ENCODE measurements around the gene MGAT5B. TPM values are rescaled to one million over a fixed set of nuclear protein-coding genes. Genes with fewer than 3 reads are reported as not detected.

MGAT5B gene
- total RNA-seq, 1 experiment from 2014 or later = 4.4 TPM

GRCh38 chr17:76994237-76994637 is 126.0 kb downstream of the MGAT5B start:
- H3K9ac ChIP-seq (ENCODE audit: low read length) = no peak overlapping the region
- TF ChIP-seq RAD21 (IDR thresholded peaks at IDR 0.05; ENCODE audit: low read depth) = no peak
- TF ChIP-seq JUND (IDR thresholded peaks at IDR 0.05) = no peak
- no peak for TF ChIP-seq POLR2AphosphoS5 (IDR thresholded peaks at IDR 0.05; ENCODE audit: low read depth, low read length)
- no peak for TF ChIP-seq MAX (IDR thresholded peaks at IDR 0.05)
- no peak for TF ChIP-seq SIN3A (IDR thresholded peaks at IDR 0.05; ENCODE audit: low read depth)
- no peak for TF ChIP-seq SRF (IDR thresholded peaks at IDR 0.05; ENCODE audit: low read depth)
- TF ChIP-seq EZH2 (IDR thresholded peaks at IDR 0.05) = no peak
- no peak for TF ChIP-seq REST (IDR thresholded peaks at IDR 0.05; ENCODE audit: low read depth)
- no peak for TF ChIP-seq ATF3 (IDR thresholded peaks at IDR 0.05)
- TF ChIP-seq YY1 (IDR thresholded peaks at IDR 0.05; ENCODE audit: extremely low read depth, insufficient replicate concordance, low read depth, low read length) = no peak
- no peak for TF ChIP-seq TCF7L2 (IDR thresholded peaks at IDR 0.05; ENCODE audit: borderline replicate concordance, extremely low read depth, insufficient read depth, insufficient read length)
- TF ChIP-seq EZH2phosphoT487 (IDR thresholded peaks at IDR 0.05; ENCODE audit: borderline replicate concordance) = no peak
- TF ChIP-seq ZNF274 (IDR thresholded peaks at IDR 0.05; ENCODE audit: low read depth, low read length) = no peak
- TF ChIP-seq POLR2A (IDR thresholded peaks at IDR 0.05; ENCODE audit: borderline replicate concordance, extremely low read depth, insufficient read depth, insufficient read length) = no peak
- TF ChIP-seq CEBPB (IDR thresholded peaks at IDR 0.05; ENCODE audit: low read depth) = no peak
- TF ChIP-seq CBX3 (IDR thresholded peaks at IDR 0.05; ENCODE audit: low read depth) = no peak
- TF ChIP-seq FOSL1 (IDR thresholded peaks at IDR 0.05; ENCODE audit: low read depth) = no peak
- no peak for TF ChIP-seq ZFX (IDR thresholded peaks at IDR 0.05)
- no peak for TF ChIP-seq SP1 (IDR thresholded peaks at IDR 0.05; ENCODE audit: low read depth)
- H3K9me2 ChIP-seq (ENCODE audit: insufficient read depth) = no peaks in the 10 kb centered on the region
- no peaks in the 10 kb centered on the region for H3K36me3 ChIP-seq (ENCODE audit: control insufficient read depth in 1 of 2, insufficient read depth in 2 of 2, low read length in 2 of 2)
- H3K9me3 ChIP-seq (ENCODE audit: control insufficient read depth in 1 of 2, insufficient read depth in 1 of 2, low read depth in 1 of 2, low read length in 2 of 2) = no peaks in the 10 kb centered on the region
- no peak for DNase-seq (ENCODE audit: low read depth, low spot score)
- no peaks in the 10 kb centered on the region for H3K79me2 ChIP-seq (ENCODE audit: insufficient read depth, low read length)
- no peak overlapping the region for H2AFZ ChIP-seq (ENCODE audit: low read depth, low read length, poor library complexity, severe bottlenecking)
- no peak overlapping the region for H3K4me3 ChIP-seq (replicated peaks in 1 of 2; ENCODE audit: low read depth in 1 of 2, low read length in 2 of 2)
- no peaks in the 10 kb centered on the region; a peak in 1 of 4 replicates for H3K4me1 ChIP-seq (ENCODE audit: control insufficient read depth in 1 of 2, insufficient read depth in 2 of 2, low read length in 2 of 2)
- H3K27me3 ChIP-seq (ENCODE audit: insufficient read depth, low read length) = peaks cover 4% of the 10 kb centered on the region; the same call in 1 of the 2 replicates
- POLR2A ChIA-PET = no interaction called here
- no peaks in the 10 kb centered on the region for H4K20me1 ChIP-seq (ENCODE audit: insufficient read depth)
- CTCF ChIA-PET = no interaction called here
- no peak for ATAC-seq
- H3K27ac ChIP-seq (ENCODE audit: low read depth, low read length) = no peak overlapping the region
- intact Hi-C loops (cut with micrococcal nuclease) = no loop called here
- BruUV-seq (replicated peaks) = no TSS peak
- RAD21 ChIA-PET (ENCODE audit: low non-redundant PET in 1 of 2, low total read pairs in 2 of 2, uncharacterized antibody in 2 of 2, unreplicated experiment in 2 of 2) = no interaction called here
- no peak overlapping the region for H3K4me2 ChIP-seq (ENCODE audit: low read length)
